Fibroblast of lung (primary cell): Measurements from ENCODE around the gene CCK. TPM values are rescaled to one million over a fixed set of nuclear protein-coding genes. Genes with fewer than 3 reads are reported as not detected.

Experiments
- DNase-seq, 2 donors: peaks; one replicate each; pipeline versions ENCODE4 v3.0.0 to v3.0.0-alpha.2; 2010; ENCODE audit warnings: low read depth in 2 of 2
- H2AFZ ChIP-seq: 2 replicates; pipeline ENCODE4 v1.5.1; 2012; ENCODE audit warnings: low read length, control low read depth, inconsistent platforms
- H3K27ac ChIP-seq: 2 replicates; pipeline ENCODE4 v1.5.1; 2011; ENCODE audit warnings: low read length, control low read depth; ENCODE audit not compliant: insufficient read depth
- H3K27me3 ChIP-seq: 2 replicates; pipeline ENCODE4 v1.5.1; 2011; ENCODE audit warnings: mild to moderate bottlenecking, low read length; ENCODE audit not compliant: control insufficient read depth, insufficient read depth
- H3K36me3 ChIP-seq: 2 replicates; pipeline ENCODE4 v1.5.1; 2011; ENCODE audit warnings: low read length; ENCODE audit not compliant: control insufficient read depth, insufficient read depth
- H3K4me1 ChIP-seq: 2 replicates; pipeline ENCODE4 v1.5.1; 2011; ENCODE audit warnings: low read length; ENCODE audit not compliant: control insufficient read depth, insufficient read depth; ENCODE audit errors: extremely low read depth
- H3K4me2 ChIP-seq: 2 replicates; pipeline ENCODE4 v1.5.1; 2011; ENCODE audit warnings: low read length, control low read depth; ENCODE audit not compliant: insufficient read depth; ENCODE audit errors: extremely low read depth
- H3K4me3 ChIP-seq, 4 experiments: fragments of 200-600 bp in 1 of 4; sonication (generic) in 1 of 4; replicated peaks in 1 of 4; 2 replicates each; pipeline ENCODE4 v1.5.1; 2011 to 2016; ENCODE audit warnings: low read length in 4 of 4, low read depth in 3 of 4, mild to moderate bottlenecking in 3 of 4, control low read depth in 2 of 4, inconsistent platforms in 1 of 4, mixed read lengths in 1 of 4; ENCODE audit not compliant: insufficient read depth in 1 of 4; ENCODE audit errors: control extremely low read depth in 1 of 4
- H3K79me2 ChIP-seq: 2 replicates; pipeline ENCODE4 v1.5.1; 2012; ENCODE audit warnings: mild to moderate bottlenecking, low read length, inconsistent platforms; ENCODE audit not compliant: control insufficient read depth, insufficient read depth
- H3K9ac ChIP-seq: 2 replicates; pipeline ENCODE4 v1.5.1; 2011; ENCODE audit warnings: mild to moderate bottlenecking, low read length, control low read depth; ENCODE audit not compliant: insufficient read depth
- H3K9me3 ChIP-seq: 2 replicates; pipeline ENCODE4 v1.5.1; 2012; ENCODE audit warnings: low read depth, low read length; ENCODE audit not compliant: control insufficient read depth, insufficient read depth
- H4K20me1 ChIP-seq: 2 replicates; pipeline ENCODE4 v1.5.1; 2011; ENCODE audit warnings: low read length; ENCODE audit not compliant: control insufficient read depth, insufficient read depth; ENCODE audit errors: extremely low read depth
- CTCF ChIP-seq, 2 donors: IDR thresholded peaks in 1 of 2; conservative IDR thresholded peaks in 1 of 2; 1 replicate in 1 of 2; 2 replicates in 1 of 2; pipeline ENCODE4 v1.5.1; 2011 to 2012; ENCODE audit warnings: low read length in 2 of 2, control low read depth in 1 of 2, inconsistent platforms in 1 of 2, low read depth in 1 of 2, mild to moderate bottlenecking in 1 of 2
- EZH2 ChIP-seq: IDR thresholded peaks from 2 replicates; pipeline ENCODE4 v1.5.1; 2012; ENCODE audit warnings: low read length, control low read depth, mild to moderate bottlenecking; ENCODE audit errors: missing control alignments
- polyA plus RNA-seq, 2 donors: library from polyadenylated mRNA; depleted of rRNA in 1 of 2; stranded (reverse) in 1 of 2; unstranded in 1 of 2; fragments of >200 nt; gene quantifications; 2 replicates each; pipeline ENCODE4 v1.2.1, GENCODE V29; 2011 to 2012; ENCODE audit warnings: missing spikeins in 1 of 2
- total RNA-seq: library from RNA; depleted of rRNA; stranded (reverse); fragments of >200 nt; gene quantifications from 2 replicates; pipeline ENCODE4 v1.2.1, GENCODE V29; 2014

CCK gene
- total and polyA plus RNA-seq, 2 donors (not counting 1 experiment from before 2014, with no cell fraction given): 0.33 TPM

GRCh38 chr3:42214064-42214463, 51.9 kb downstream of the CCK start:
- no peaks in the 10 kb centered on the region for H4K20me1 ChIP-seq
- H3K4me3 ChIP-seq: no peak overlapping the region
- no peak overlapping the region for H3K4me2 ChIP-seq
- H3K27me3 ChIP-seq: no peaks in the 10 kb centered on the region
- H3K36me3 ChIP-seq: peaks cover 4% of the 10 kb centered on the region
- no peak overlapping the region for H3K9ac ChIP-seq
- no peak for DNase-seq
- TF ChIP-seq EZH2 (no peak), CTCF (conservative IDR thresholded peaks at IDR 0.05 in 1 of 2, IDR thresholded peaks at IDR 0.05 in 1 of 2; ENCODE audit: low read depth in 1 of 2, low read length in 2 of 2) (no peak)
- H3K79me2 ChIP-seq: no peaks in the 10 kb centered on the region
- peaks cover 6% of the 10 kb centered on the region for H3K4me1 ChIP-seq
- no peak overlapping the region for H3K27ac ChIP-seq
- no peaks in the 10 kb centered on the region for H3K9me3 ChIP-seq
- H2AFZ ChIP-seq: no peak overlapping the region

- Histone ChIP-seq H2AFZ (no peak overlapping the region), H3K36me3 (peaks cover 5% of the 10 kb centered on the region), H3K27me3 (no peaks in the 10 kb centered on the region), H4K20me1 (no peaks in the 10 kb centered on the region), H3K9ac (no peak overlapping the region), H3K4me2 (no peak overlapping the region), H3K79me2 (no peaks in the 10 kb centered on the region), H3K4me1 (peaks cover 6% of the 10 kb centered on the region), H3K4me3 (no peak overlapping the region), H3K9me3 (no peaks in the 10 kb centered on the region), H3K27ac (no peak overlapping the region)
- no peak for TF ChIP-seq CTCF (conservative IDR thresholded peaks at IDR 0.05 in 1 of 2, IDR thresholded peaks at IDR 0.05 in 1 of 2; ENCODE audit: low read depth in 1 of 2, low read length in 2 of 2)
- TF ChIP-seq EZH2: no peak
- no peak for DNase-seq
These were observed 52.6 kb downstream of the CCK start for GRCh38 chr3:42213417-42213816.

- Histone ChIP-seq H4K20me1 (no peaks in the 10 kb centered on the region), H3K27ac (no peak overlapping the region), H3K9me3 (no peaks in the 10 kb centered on the region), H3K79me2 (no peaks in the 10 kb centered on the region), H3K4me2 (no peak overlapping the region), H3K4me3 (no peak overlapping the region), H3K27me3 (no peaks in the 10 kb centered on the region), H3K36me3 (peaks cover 6% of the 10 kb centered on the region), H3K4me1 (peaks cover 5% of the 10 kb centered on the region), H2AFZ (no peak overlapping the region), H3K9ac (no peak overlapping the region)
- DNase-seq: no peak
- TF ChIP-seq EZH2 (no peak), CTCF (conservative IDR thresholded peaks at IDR 0.05 in 1 of 2, IDR thresholded peaks at IDR 0.05 in 1 of 2; ENCODE audit: low read depth in 1 of 2, low read length in 2 of 2) (no peak)
These were observed 55.3 kb downstream of the CCK start for GRCh38 chr3:42210726-42211125.
